T-helper 22 cell (primary cell): ENCODE data around the gene CYB5R3.

Experiments used
- DNase-seq: peaks from one replicate; pipeline ENCODE4 v3.0.0-alpha.2; 2020; ENCODE audit warnings: low read depth

Gene CYB5R3

DNA sequence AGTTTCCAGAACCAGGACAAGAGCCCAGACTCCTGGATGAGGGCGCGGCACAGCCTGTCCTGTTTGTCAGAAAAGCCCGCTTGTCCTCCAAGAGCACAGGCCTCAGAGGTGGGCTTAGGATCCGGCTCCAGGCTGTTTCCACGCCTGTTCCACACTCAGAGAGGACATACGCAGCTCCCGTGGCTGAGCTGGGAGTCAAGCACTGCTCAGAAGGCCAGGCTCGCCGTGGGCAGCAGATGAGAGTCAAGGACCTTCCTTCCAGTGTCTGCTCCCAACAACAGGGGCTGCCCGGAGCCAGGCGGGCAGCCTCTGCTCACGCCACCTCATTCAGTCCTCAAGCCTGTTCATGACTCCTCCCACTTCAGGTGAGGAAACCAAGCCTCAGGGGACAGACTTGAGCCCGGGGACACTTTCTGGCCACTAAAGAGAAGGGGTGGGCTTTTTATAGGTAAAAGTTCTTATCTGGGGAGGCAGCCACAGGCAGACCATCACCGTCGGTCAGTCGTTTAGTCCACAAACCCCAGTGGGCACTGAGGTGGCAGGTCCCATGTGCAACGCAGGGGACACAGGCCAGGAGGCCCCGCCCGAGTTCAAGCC lies 3.8 kb downstream of the CYB5R3 start:
- DNase-seq: no peak

DNA sequence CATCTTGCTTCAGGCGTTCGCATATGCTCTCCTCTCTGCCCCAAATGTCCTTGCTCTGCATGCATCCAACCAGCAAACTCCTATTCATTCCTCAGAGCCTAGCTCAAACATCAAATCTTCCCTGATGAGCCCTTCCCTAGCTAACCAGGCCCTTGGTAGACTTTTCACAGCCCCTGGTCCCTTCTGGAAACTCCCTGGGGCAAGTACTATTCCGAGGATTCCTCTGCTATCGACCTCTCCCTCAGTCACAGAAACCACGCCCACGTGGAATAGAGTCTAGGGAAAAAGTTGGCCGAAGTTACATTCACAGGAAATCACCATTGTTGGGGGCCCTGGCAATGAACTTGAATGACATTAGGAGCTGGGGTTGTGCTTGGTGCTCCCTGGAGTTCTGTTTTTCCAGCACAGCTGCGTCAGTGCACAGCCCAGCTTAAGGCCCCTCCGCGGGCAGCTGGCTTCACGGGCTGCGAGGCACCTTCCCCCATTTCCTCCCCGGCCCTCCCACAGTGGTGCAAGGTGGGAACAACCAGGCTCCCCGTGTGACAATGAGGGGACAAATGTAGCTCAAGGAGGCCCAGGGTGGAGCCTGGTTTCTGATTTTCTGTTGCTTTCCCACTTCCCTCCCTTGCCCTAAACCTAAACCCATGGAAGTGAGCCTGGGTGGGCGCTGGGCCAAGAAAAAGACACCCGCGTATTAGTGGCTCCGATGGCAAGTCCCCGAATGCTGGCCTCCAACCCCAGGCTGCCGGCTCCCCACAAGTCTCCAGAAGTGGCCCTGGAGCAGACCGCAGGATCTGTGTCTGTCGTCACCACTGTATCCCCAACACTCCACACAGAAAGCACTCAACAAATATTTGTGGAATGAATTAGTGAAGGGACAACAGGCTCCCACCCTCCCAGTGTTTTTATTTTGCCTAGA lies 4.5 kb downstream of the CYB5R3 start:
- no peak for DNase-seq

DNA sequence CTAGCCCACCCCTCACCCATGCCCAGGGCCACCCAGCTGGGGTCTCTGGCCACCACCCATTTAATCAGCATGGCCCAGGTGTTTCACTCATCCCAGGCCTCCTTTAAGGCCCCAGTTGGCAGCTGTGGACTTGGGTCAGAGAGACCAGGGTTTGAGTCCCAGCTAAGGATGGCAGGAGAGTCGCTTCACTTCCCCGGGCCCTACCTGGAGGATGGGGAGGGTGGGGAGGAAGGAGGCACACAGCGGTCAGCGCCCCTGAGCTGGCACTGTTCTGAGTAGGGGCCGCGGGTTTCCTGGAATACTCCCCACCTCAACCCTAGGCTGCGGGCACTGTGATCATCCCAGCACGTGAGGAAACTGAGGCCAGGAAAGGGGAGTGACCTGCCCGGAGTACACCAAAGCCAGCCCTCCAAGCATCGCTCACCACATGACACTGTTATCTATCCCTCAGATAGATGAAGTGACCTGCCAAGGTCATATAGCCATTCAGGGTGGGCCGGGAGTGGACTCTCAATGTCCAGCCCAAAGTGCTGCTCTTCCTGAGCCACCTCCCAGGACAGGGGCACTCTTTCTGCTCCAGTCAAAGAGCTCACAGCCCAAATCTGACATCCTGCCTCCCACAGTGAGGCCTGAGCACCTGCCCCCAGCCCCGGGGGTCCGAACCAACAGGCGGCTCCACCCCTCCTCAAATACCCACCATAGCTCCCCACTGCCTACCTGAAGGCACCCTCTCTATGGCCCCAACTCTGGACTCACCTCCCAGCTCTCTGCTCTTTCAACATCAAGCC lies 5.4 kb downstream of the CYB5R3 start:
- no peak for DNase-seq

- DNase-seq: no peak
Measured at GRCh38 chr22:42642806-42643633, 6.2 kb downstream of the CYB5R3 start.

DNA sequence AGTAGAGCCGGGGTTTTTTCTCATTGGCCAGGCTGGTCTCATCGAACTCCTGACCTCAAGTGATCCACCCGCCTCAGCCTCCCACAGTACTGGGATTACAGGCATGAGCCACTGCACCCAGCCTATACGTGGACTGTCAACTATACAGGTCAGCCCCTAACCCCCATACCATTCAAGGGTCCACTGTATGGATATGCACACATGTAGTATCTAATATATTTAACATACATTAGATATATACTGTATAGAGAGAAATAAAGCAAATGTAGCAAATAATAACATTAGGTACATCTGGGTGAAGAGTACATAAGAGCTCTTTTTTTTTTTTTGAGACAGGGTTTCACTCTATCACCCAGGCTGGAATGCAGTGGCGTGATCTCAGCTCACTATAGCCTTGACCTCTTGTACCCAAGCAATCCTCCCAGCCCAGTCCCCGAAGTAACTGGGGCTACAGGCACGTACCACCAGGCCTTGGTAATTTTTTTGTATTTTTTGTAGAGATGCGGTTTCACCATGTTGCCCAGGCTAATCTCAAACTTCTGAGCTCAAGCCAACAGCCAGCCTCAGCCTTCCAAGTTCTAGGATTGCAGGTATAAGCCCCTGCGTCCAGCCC lies 7.3 kb downstream of the CYB5R3 start:
- no peak for DNase-seq

- DNase-seq: no peak
Measured at GRCh38 chr22:42639541-42640241, 9.5 kb downstream of the CYB5R3 start.

- no peak for DNase-seq
Measured at GRCh38 chr22:42637555-42637954, 11.6 kb downstream of the CYB5R3 start.

DNA sequence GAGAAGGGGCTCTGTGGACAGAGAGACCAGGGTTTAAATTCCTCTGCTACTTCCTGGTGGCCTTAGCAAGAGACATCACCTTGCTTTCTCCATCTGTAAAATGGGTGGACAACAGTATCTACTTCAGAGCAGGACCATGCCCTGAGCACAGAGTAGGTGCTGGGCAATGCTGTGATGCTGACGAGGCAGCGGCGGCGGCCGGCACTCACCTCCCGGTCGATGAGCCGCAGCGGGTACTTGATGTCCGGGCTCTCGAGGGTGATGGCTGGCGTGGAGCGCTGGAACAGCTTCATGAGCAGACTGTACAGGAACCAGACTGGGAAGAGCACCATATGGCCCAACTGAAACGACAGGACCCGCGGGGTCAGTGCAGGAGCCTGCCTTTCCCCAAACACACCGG lies 12.7 kb downstream of the CYB5R3 start:
- no peak for DNase-seq

DNA sequence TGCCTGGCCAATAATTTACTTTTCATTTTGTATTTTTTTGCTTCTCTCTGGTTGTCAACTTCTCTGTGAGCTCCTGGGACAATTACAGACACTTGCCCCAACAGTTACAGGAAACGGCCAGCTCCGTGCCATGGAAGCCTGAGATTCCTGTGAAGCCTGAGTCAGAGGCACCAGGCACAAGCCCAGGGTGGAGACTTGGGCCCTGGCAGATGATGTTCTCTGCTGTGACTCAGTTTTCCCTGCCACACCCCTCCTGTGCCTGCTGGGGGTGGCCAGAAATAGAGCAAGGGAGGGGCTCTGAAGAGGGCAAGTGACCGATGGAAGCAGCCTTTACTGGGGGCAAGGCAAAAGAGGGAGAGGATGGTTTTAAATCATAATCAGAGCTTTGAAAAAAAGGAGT lies 13.7 kb downstream of the CYB5R3 start:
- no peak for DNase-seq

DNA sequence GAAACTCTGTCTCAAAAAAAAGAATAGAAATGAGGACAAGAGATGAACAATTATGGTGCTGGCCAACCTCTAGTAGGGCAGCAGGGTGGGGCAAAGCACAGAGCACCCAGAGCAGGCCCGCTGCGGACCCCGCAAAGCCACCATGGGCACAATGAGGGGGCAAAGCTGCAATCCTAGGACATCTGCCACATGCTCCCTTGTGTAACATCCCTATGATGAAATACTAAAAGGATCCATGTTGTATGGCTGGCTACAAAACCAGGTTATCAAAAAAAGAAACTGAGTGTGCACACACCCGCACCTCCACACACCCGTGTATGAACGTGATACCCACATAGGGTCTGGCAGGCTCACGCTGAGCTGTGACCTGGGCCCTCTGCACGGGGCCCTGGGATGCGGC lies 16.2 kb downstream of the CYB5R3 start:
- DNase-seq: no peak

GRCh38 chr22:42632096-42632495 lies 17.1 kb downstream of the CYB5R3 start:
- no peak for DNase-seq

DNA sequence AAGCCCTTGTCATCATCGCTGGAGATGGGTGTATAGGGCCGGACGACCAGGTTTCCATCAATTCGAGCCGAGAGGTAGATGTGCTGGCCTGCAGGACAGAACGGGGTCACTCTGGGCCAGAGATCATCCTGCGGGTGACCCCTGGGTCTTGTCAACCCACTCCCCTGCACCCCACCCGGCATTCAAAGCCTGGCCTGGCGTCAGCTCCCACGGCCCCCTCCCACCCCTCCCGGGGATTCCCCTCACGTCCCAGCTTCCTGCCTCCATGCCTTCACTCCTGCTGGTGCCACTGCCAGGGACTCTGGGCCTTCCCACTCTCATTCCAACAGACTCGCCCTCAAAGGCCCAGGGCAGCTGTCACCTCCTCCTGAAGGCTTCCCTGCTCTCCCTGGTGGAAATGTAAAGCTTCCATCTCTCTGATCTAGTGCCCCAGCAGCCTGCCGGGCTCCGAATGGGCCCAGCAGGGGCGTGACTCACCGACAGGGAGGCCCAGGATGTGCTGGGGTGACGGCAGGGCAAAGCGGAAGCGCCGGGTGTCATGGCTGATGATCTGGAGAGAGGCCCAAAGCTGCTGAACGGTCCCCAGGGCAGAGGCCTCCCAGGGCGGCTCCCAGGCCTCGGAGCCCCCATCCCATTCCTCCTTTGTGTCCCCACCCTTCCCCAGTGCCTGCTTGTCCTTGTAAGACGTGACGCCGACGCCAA lies 18.1 kb downstream of the CYB5R3 start:
- DNase-seq: no peak

- no peak for DNase-seq
Measured at GRCh38 chr22:42630211-42630610, 19.0 kb downstream of the CYB5R3 start.

GRCh38 chr22:42627981-42628380 lies 21.2 kb downstream of the CYB5R3 start:
- DNase-seq: no peak

DNA sequence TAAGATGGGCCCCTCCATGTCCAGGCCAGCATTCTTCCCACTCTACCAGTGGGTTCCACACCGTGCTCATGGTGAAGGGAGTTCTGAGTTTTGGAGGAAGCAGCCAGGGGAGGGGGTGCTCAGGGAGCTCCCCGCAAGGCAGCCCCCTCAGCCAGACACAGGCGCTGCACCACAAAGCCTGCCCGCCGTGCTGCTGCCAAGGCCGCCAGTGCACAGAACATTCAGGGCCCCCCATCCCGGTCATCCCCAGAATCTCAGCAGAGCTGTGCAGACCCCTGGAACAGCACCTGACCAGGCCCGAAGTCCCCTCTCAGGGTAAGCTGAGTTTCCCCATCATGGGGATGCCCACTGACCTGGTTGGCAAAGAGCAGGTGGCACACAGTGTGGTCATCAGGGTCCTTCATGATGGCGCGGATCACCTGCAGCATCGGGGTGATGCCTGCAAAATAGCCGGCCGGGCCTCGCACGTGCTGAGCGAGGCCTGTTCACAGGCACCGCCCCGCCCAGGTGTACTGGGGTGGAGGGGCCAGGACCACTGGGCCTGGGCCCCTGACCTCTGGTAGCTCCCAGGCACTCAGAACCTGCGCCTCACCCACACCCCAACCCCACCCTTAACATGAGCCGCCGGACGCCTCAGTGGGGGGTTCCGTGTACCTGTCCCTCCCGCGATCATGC lies 22.1 kb downstream of the CYB5R3 start:
- no peak for DNase-seq

DNA sequence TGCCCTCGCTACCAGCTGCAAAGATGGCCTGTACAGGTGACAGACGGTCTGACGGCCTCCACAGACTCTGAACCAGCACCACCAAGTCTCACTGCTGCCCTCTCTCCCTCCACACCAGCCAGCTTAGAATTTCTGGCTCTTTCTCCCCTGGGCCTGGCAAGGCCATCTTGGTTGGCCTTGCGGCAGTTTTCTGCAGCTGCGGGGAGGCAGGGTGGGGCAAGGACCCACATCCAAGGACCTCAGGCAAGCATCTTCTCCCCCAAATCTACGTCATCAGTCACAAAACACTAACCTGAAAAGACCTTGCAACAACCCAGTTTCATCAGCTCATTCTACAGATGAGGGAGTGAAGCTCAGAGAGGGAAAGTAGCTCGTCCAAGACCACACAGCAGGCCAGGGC lies 22.8 kb downstream of the CYB5R3 start:
- no peak for DNase-seq

DNA sequence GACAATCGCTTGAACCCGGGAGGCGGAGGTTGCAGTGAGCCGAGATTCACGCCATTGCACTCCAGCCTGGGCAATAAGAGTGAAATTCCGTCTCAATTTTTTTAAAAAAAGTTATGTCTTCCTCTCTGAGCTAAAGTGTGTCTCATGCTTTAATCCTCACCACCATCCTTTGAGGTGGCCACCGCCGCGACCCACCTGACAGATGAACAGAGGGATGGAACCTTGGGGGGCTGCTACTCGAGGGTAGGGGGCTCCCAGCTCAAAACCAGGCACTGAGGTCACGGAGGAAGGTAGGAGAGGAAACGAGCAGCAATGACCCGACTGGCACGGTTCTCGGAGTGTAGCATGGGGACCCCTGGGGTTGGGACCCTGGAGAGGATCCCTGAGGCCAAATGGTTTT lies 23.8 kb downstream of the CYB5R3 start:
- DNase-seq: no peak

DNA sequence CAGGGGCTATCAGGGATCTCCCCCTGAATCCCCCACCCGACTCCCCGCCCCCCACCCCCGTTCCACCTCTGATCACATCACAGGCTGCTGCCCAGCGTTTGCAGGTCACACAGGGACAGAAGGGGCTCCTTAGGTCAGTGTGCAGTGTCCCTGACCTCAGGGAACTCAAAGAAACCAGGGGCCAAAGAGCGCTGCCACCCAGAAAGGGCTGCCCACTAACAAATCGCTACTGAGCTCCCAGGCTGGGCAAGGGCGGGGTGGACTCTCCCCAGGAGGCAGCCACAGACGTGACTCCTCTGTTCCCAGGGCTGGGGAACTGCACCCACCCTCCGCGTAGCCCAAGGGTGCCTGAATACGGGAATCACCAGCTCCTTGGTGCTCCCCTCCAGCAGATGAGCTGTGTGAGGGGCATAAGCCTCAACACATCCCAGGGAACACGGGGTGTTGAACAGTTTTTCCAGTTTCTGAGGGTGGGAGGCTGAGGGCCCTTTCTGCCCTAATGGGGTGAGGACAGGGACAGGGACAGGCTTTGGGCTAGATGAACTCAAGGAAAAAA lies 24.6 kb downstream of the CYB5R3 start:
- DNase-seq: no peak

- DNase-seq: no peak
Measured at GRCh38 chr22:42623756-42624441, 25.3 kb downstream of the CYB5R3 start.
